ENCODE data around the gene VPS13D.

The VPS13D gene

GRCh38 chr1:12548973-12549459 is 319.2 kb downstream of the VPS13D start:
- Histone ChIP-seq H3K9me3 (ENCODE audit: control insufficient read depth, low read length) (no peaks in the 10 kb centered on the region), H3K4me3 (ENCODE audit: insufficient read depth, low read depth, low read length, poor library complexity, severe bottlenecking) (no peak overlapping the region), H3K27me3 (replicated peaks; ENCODE audit: control insufficient read depth, insufficient read depth, low read length, poor library complexity, severe bottlenecking) (no peaks in the 10 kb centered on the region), H3K4me1 (ENCODE audit: control insufficient read depth, insufficient read depth, low read length, poor library complexity, severe bottlenecking) (no peaks in the 10 kb centered on the region), H3K27ac (ENCODE audit: insufficient read depth, low read length, poor library complexity, severe bottlenecking) (no peak overlapping the region), H3K36me3 (ENCODE audit: control insufficient read depth, insufficient read depth, low read length) (no peaks in the 10 kb centered on the region)
- DNase-seq = no peak

- no peak for DNase-seq
- Histone ChIP-seq H3K9me3 (ENCODE audit: control insufficient read depth, low read length) (no peaks in the 10 kb centered on the region), H3K4me3 (ENCODE audit: insufficient read depth, low read depth, low read length, poor library complexity, severe bottlenecking) (no peak overlapping the region), H3K27ac (ENCODE audit: insufficient read depth, low read length, poor library complexity, severe bottlenecking) (no peak overlapping the region), H3K36me3 (ENCODE audit: control insufficient read depth, insufficient read depth, low read length) (no peaks in the 10 kb centered on the region), H3K4me1 (ENCODE audit: control insufficient read depth, insufficient read depth, low read length, poor library complexity, severe bottlenecking) (no peaks in the 10 kb centered on the region), H3K27me3 (replicated peaks; ENCODE audit: control insufficient read depth, insufficient read depth, low read length, poor library complexity, severe bottlenecking) (no peaks in the 10 kb centered on the region)
Observed at GRCh38 chr1:12549460-12550349, 319.9 kb downstream of the VPS13D start.

- Histone ChIP-seq H3K9me3 (ENCODE audit: control insufficient read depth, low read length) (no peaks in the 10 kb centered on the region), H3K4me1 (ENCODE audit: control insufficient read depth, insufficient read depth, low read length, poor library complexity, severe bottlenecking) (no peaks in the 10 kb centered on the region), H3K4me3 (ENCODE audit: insufficient read depth, low read depth, low read length, poor library complexity, severe bottlenecking) (no peak overlapping the region), H3K36me3 (ENCODE audit: control insufficient read depth, insufficient read depth, low read length) (no peaks in the 10 kb centered on the region), H3K27me3 (replicated peaks; ENCODE audit: control insufficient read depth, insufficient read depth, low read length, poor library complexity, severe bottlenecking) (no peaks in the 10 kb centered on the region), H3K27ac (ENCODE audit: insufficient read depth, low read length, poor library complexity, severe bottlenecking) (no peak overlapping the region)
- DNase-seq = no peak
Observed at GRCh38 chr1:12551584-12551983, 321.8 kb downstream of the VPS13D start.

- no peak overlapping the region for H3K4me3 ChIP-seq (ENCODE audit: insufficient read depth, low read depth, low read length, poor library complexity, severe bottlenecking)
- H3K9me3 ChIP-seq (ENCODE audit: control insufficient read depth, low read length) = no peaks in the 10 kb centered on the region
- no peaks in the 10 kb centered on the region for H3K4me1 ChIP-seq (ENCODE audit: control insufficient read depth, insufficient read depth, low read length, poor library complexity, severe bottlenecking)
- DNase-seq = no peak
- H3K27ac ChIP-seq (ENCODE audit: insufficient read depth, low read length, poor library complexity, severe bottlenecking) = no peak overlapping the region
- no peaks in the 10 kb centered on the region for H3K36me3 ChIP-seq (ENCODE audit: control insufficient read depth, insufficient read depth, low read length)
- H3K27me3 ChIP-seq (replicated peaks; ENCODE audit: control insufficient read depth, insufficient read depth, low read length, poor library complexity, severe bottlenecking) = no peaks in the 10 kb centered on the region
Observed at GRCh38 chr1:12552111-12552888, 322.5 kb downstream of the VPS13D start.

GRCh38 chr1:12552951-12553921 is 323.4 kb downstream of the VPS13D start:
- Histone ChIP-seq H3K9me3 (ENCODE audit: control insufficient read depth, low read length) (no peaks in the 10 kb centered on the region), H3K27me3 (replicated peaks; ENCODE audit: control insufficient read depth, insufficient read depth, low read length, poor library complexity, severe bottlenecking) (no peaks in the 10 kb centered on the region), H3K27ac (ENCODE audit: insufficient read depth, low read length, poor library complexity, severe bottlenecking) (no peak overlapping the region), H3K4me3 (ENCODE audit: insufficient read depth, low read depth, low read length, poor library complexity, severe bottlenecking) (no peak overlapping the region), H3K4me1 (ENCODE audit: control insufficient read depth, insufficient read depth, low read length, poor library complexity, severe bottlenecking) (no peaks in the 10 kb centered on the region), H3K36me3 (ENCODE audit: control insufficient read depth, insufficient read depth, low read length) (no peaks in the 10 kb centered on the region)
- no peak for DNase-seq

GRCh38 chr1:12553963-12554362 is 324.1 kb downstream of the VPS13D start:
- H3K4me1 ChIP-seq (ENCODE audit: control insufficient read depth, insufficient read depth, low read length, poor library complexity, severe bottlenecking) = no peaks in the 10 kb centered on the region
- no peaks in the 10 kb centered on the region for H3K9me3 ChIP-seq (ENCODE audit: control insufficient read depth, low read length)
- no peaks in the 10 kb centered on the region for H3K27me3 ChIP-seq (replicated peaks; ENCODE audit: control insufficient read depth, insufficient read depth, low read length, poor library complexity, severe bottlenecking)
- H3K36me3 ChIP-seq (ENCODE audit: control insufficient read depth, insufficient read depth, low read length) = no peaks in the 10 kb centered on the region
- no peak overlapping the region for H3K4me3 ChIP-seq (ENCODE audit: insufficient read depth, low read depth, low read length, poor library complexity, severe bottlenecking)
- no peak overlapping the region for H3K27ac ChIP-seq (ENCODE audit: insufficient read depth, low read length, poor library complexity, severe bottlenecking)
- DNase-seq = no peak

GRCh38 chr1:12554521-12555305 is 324.9 kb downstream of the VPS13D start:
- Histone ChIP-seq H3K4me3 (ENCODE audit: insufficient read depth, low read depth, low read length, poor library complexity, severe bottlenecking) (no peak overlapping the region), H3K27me3 (replicated peaks; ENCODE audit: control insufficient read depth, insufficient read depth, low read length, poor library complexity, severe bottlenecking) (no peaks in the 10 kb centered on the region), H3K9me3 (ENCODE audit: control insufficient read depth, low read length) (no peaks in the 10 kb centered on the region), H3K27ac (ENCODE audit: insufficient read depth, low read length, poor library complexity, severe bottlenecking) (no peak overlapping the region), H3K36me3 (ENCODE audit: control insufficient read depth, insufficient read depth, low read length) (no peaks in the 10 kb centered on the region), H3K4me1 (ENCODE audit: control insufficient read depth, insufficient read depth, low read length, poor library complexity, severe bottlenecking) (no peaks in the 10 kb centered on the region)
- DNase-seq = no peak

- DNase-seq = no peak
- no peak overlapping the region for H3K27ac ChIP-seq (ENCODE audit: insufficient read depth, low read length, poor library complexity, severe bottlenecking)
- no peaks in the 10 kb centered on the region for H3K4me1 ChIP-seq (ENCODE audit: control insufficient read depth, insufficient read depth, low read length, poor library complexity, severe bottlenecking)
Observed at GRCh38 chr1:12555411-12556367, 325.9 kb downstream of the VPS13D start.

More at GRCh38 chr1:12555411-12556367, 325.9 kb downstream of the VPS13D start:
- no peaks in the 10 kb centered on the region for H3K9me3 ChIP-seq (ENCODE audit: control insufficient read depth, low read length)
- no peaks in the 10 kb centered on the region for H3K27me3 ChIP-seq (replicated peaks; ENCODE audit: control insufficient read depth, insufficient read depth, low read length, poor library complexity, severe bottlenecking)
- H3K4me3 ChIP-seq (ENCODE audit: insufficient read depth, low read depth, low read length, poor library complexity, severe bottlenecking) = no peak overlapping the region
- H3K36me3 ChIP-seq (ENCODE audit: control insufficient read depth, insufficient read depth, low read length) = no peaks in the 10 kb centered on the region

Data from effector memory CD4-positive, alpha-beta T cell (primary cell).